Stimulated activated CD8-positive, alpha-beta memory T cell treated with anti-CD3 and anti-CD28 coated beads, Interleukin-2, amount 100 ng/mL, for 48 hours (primary cell): ENCODE data around the gene GALNT2.

Source experiments
- DNase-seq, 2 donors: peaks; one replicate each; pipeline ENCODE4 v3.0.0-alpha.2; 2020; ENCODE audit warnings: low read depth in 2 of 2

Gene GALNT2

DNA sequence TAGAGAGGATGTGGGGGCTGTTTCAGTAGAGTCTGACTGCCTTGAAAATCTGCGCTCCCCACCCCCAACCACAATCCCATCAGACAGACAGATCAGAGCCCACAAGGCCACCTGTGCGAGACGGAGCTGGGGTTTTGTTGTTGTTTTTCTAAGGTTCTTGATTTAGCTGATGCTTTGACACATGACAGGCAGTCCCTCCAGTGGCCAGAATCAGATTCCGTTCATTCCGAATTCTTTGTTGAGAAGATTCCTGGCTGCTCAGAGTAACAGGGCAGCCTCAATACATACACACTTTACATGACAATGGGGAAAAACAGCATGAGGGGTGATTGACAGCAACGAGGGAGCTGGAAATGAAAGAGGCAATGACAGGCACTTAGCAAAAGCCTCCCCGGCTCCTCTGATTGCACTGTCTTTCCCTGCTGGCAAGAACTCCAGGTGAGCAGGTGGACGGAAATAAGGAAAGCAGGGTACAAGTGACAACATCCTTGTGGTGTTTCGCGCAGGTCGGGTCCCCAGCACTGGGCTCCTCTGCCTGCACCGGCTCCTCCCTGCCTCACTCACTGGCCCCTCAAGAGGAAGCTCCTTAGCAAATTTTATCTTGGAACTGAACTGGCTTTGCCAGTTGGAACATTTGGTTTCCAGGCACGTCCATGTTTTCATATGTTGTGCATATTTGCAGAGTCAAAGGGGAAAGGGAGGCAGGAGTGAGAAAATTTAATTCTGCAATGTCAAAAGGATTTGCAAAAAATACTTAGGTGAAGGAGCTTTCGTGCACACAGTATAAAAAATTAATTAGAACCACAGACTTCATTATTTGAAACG is 210.4 kb downstream of the GALNT2 start:
- no peak for DNase-seq

DNA sequence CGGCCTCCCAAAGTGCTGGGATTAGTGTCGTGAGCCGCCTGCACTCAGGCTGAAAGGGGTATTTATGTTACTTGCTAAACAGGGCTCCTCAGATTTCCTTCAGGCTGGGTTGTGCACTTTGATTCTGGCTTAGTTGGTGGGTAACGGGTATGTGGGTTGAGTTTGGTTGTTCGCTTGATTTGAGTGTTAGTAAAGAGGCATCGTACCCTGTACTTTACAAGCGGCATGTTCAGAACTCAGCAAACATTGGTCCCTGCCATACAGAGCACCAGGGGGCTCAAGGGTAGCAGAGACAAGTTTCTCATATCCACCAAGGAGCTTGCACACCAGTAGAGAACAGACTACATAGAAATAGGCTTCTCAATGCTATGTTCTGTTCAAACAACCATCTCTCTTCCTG is 211.3 kb downstream of the GALNT2 start:
- no peak for DNase-seq

DNA sequence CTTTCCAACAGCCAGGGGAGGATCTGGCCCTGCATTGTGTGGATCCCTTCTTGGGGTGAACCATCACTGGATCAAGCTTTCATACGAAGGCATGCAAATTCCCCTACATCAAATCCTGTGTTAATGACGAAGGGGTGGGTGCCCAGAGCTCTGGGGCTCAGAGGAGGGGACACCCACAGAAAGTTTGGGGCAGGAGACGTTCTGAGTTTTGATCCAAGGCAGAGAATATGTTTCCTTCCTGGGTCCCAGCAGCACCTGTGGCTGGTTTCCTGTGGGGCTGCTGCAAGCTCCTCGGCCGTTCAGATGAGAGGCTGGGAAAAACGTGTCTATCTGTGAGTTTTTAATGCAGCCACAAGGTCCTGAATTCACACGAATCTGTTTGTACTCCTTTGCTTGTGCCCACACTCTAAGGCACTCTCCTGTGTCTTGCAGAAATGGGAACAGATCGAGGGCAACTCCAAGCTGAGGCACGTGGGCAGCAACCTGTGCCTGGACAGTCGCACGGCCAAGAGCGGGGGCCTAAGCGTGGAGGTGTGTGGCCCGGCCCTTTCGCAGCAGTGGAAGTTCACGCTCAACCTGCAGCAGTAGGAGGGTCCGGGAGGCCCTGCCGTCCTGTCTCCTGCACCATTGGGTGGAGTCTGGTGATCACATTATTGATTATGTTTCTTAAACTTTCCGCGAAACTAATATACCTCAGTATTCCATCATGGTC is 212.0 kb downstream of the GALNT2 start:
- DNase-seq = no peak

DNA sequence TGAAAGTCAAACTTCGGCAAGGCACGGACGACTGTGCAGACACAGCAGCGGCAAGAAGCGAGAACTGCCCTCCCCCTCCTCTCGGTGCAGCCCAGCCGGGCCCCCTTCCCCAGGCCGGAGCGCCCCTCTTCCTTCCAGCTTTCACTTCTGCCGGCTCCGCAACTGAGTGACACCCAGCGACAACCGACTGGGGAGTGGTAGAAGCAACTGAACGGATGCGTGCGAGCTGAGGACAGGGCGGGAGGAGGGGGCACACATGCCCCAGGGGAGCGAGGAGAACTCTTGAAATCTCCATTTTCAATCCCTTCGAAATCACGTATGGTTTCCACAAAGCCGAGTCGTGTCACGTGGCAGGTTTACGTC is 212.5 kb downstream of the GALNT2 start:
- DNase-seq = no peak

DNA sequence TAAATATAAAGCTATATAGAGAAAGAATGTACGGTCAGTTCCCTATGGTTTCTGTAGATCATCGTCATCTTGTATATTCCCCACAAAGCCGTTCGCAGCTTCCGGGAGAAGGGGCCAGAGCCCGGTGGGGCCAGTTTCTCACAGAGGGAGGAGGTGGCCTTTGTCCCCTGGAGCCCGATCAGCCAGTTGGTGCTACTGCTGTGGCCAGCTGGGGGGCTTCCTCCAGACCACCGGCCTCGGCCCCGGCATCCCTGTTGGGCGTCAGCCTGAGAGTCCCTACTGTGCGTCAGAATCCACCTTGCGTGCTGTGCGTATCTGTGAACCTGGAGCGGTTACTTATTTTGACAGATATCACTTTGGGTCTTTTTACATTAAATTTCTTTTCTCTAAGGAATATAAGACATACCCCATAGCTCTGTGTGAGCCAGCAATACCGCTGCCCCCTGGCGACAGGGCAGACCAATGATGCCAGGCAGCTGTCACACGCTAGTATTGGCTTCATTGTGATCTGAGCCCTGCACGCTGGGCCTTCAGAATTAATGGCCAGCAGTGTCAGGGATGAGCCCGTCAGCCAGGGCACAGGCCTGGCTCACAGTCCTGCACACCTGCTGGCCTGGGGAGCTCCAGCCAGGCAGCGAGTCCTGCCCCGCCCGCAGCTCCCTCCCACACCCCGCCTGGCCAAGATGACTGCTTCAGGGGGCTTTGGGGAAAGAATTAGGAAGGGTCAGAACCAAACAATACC is 213.2 kb downstream of the GALNT2 start:
- no peak for DNase-seq

DNA sequence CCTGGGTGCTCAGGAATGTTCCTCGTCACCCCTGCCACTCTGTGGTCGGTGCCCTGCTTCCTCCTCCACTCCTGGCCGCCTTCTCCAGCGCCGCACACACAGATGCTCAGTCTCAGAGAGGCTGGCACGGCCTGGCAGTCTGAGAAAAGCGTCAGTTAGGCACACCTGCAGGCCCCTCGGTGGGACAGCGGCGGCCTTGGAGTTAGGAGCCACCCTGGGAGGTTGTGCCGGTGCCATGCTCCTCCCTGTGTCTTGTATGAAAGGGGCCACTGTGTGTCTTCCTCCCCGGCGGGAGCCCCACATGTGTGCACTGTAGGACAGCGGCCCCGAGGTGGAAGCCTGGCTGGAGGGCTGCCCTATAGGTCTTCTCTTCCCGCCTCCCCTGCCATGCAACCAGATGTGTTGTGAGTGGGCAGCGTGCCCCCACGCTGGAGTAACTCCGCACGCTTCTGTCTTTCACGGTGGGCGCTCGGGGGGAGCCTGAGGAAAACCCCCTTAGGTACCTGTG is 213.9 kb downstream of the GALNT2 start:
- no peak for DNase-seq

DNA sequence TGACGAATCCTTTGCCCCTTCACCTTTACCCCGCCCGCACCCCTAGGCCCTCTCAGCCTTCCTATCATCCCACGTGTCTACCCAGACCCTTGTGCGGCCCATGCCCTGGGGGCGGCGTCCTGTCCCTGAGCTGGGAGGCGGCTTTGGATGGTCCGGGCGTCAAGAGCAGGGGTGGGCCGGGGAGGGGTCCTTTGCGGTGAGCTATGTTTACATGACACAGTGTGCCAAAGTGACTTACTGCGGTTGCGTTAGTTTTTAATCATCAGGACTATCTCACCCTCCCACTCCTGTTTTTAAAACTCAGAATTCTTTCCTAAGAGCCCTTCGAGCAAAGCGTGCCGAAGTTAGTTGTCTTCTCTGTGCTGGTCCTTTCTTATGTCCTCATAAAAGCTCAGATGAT is 214.5 kb downstream of the GALNT2 start:
- no peak for DNase-seq

DNA sequence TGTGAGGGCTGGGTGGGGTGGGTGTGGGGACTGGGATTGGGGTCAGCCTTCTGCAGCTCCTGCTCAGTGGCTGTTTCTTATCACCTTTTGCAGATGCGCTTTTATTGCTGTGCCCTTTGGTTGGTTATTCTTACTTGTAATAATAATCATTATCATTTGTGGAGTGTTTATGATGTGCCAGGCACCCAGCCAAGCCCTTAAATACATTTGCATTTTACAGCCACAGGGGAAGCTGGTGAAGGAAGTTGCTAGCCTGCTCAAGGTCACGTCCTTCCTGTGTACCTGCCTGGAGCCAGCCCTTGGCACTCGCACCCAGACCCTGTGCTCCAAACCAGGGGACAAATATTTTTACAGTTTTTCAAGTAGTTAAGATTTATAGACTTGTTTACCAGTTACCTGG is 215.1 kb downstream of the GALNT2 start:
- DNase-seq = no peak

DNA sequence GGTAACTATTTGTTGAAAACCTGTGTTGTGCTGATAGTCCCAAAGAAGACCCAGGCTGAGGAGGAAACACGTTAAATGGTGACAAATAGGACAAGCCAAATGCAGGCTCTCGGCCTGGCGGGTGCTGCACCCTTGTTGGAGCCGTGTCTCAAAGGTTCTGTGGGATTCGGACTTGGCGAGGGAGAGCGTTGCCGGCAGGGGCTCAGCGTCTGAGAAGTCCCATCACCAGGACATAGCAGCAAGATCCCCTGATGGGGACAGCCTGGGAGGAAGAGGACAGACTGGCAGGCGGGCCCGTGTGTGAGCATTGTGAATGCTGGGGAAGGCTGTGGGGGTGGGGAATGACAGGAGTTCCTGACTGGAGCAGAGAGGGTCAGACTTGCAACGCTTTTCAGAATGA is 216.6 kb downstream of the GALNT2 start:
- no peak for DNase-seq

DNA sequence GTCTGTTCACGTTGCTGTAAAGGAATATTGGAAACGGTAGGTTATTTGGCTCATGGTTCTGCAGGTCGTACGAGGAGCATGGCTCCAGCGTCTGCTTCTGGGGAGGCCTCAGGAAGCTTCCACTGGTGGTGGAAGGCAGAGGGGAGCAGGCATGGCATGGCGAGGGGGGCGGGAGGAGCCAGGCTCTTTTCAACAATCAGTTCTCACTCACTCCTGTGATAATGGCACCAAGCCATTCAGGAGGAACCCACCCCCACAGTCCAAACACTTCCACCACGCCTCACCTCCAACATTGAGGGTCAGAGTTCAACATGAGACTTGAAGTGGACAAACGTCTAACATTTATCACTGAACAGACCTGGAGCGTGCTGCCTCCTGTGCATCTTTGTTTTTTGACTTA is 217.9 kb downstream of the GALNT2 start:
- no peak for DNase-seq

DNA sequence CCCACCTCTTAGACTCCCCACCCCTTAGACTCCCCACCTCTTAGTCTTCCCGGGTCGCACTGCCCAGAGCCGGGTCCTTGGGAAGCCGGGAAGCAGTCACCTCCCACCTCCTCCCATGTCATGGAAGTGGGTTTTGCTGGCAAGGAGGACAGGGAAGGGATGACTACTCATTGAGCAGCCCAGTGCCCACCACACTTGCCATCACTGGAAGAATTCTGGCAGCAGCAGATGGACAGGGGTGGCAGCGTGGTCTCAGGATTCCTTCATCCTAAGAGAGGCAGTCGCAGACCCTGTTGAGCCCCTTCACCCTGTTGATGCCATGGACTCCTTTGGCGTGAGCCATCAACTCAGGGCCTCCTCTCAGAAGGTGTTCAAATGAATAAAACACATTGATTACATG is 218.3 kb downstream of the GALNT2 start:
- DNase-seq = no peak

DNA sequence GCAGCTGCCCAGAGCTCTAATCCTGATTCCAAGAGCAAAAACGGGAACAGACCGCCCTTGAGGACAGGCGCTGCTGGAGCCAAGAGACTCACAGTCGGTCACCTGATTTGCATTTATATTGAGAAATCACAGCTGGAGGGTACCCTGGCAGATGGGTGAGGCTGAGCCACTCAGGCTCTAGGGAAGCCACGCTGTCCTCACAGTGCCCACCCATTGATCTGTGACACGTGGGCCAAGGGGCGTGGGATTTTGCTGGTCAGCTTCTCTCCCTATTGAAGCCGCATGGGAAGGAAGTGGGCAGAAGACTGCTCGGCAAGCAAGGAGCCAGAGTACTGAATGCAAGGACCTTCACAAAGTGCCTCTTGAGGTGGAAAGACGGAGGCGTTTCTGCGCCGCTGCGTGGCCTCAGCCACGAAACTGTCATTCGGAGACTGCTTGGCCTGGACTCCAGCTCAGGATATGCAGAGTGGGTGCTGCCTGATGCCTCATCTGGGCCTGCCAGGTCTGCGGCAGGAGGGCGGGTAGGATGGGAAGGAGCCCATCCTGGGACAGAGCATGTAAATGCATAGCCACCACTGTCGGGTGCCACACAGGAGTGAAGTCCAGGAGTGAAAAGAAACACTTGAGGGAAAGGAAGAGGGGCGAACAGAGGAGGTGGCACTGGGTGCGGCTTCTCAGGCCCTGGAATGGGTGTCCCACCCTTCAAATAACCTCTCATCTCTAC is 219.3 kb downstream of the GALNT2 start:
- DNase-seq = no peak

DNA sequence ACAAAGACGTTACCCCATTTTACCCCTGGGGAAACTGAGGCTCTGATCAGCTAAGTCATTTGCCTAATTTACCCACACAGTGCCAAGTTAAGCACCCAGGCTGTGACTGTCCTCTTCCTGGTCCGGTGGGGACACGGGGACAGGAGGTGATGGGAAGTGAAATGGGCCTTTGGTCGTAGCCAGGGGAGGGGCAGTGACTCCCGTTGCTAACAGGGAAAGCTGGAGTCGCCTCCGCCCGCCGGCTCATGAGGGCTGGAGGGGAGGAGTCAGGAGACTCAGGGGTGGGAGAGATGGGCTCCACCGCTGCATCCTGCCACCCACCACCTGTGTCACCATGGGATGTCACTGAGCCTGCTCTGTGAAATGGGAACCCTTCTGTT is 219.8 kb downstream of the GALNT2 start:
- no peak for DNase-seq

DNA sequence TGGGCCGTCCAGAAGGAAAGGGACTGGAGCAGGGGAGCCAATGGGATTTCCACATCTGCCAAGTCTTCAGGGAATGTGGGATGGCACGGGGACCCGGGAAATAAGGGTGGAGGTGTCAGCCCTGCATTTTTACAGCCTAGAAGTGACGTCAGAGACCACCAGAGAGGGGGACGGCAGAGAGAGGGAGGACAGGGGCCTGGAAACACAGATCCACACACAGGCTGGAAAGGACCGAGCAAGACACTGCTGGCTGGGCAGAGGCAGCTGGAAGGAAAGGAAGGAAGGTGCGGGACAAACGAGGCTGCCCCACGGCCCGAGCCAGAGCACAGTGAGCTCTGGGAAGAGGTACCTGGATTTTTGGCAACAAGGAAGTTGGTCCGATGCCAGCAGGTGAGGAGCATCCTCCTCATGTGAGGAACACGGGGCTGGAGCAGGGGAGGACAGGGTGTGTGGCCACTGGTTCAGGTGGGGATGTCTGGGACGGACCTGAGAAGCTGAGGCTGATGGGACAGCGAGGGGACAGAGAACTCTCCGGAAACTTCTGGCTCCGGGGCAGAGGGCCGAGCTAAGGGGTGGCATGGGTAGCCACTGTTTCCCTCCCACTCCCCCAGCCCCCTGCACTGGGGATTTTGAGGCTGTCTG is 220.8 kb downstream of the GALNT2 start:
- DNase-seq = no peak

DNA sequence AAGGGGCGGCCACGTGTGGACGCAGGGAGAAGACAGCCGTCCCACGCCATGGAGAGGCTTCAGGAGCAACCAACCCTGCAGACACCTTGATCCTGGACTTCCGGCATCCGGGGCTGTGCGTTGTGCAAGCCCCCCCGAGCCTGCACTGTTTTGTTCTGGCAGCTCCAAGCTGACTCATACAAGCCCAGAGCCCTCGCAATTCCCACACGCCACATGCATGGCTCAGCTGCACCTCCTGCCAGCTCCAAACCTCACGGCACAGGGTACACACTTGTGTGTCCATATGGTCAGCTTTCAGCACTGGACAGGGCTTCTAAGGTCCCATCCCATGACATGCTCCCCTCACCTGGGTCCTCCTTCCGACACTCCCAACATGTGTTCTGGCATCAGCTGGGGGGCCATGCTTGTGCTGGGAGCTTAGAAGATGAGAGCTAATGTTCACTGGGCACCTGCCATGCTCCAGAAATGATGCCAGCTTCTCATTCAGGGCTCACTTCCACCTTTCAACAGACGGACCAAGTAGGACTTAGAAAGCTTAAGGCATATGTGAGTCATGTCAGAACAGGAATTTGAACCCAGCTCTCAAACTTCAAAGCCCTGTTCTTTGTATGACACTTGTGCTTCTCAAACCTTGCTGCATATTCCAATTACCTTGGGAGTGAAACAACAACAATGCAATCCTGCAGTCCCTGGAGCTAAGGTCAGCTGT is 221.8 kb downstream of the GALNT2 start:
- DNase-seq = no peak

DNA sequence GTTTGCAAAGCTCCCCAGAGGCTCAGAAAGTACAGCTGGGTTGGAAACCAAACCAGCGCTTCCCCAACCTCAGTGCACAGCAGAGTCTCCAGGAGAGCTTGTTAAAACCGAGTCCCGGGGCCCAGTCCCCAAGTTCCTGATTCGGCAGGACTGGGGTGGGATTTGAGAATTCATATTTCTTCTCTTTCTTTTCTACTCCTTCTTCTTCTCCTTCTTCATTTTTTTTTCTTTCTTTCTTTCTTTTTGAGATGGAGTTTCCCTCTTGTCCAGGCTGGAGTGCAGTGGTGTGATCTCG is 222.3 kb downstream of the GALNT2 start:
- DNase-seq = no peak

DNA sequence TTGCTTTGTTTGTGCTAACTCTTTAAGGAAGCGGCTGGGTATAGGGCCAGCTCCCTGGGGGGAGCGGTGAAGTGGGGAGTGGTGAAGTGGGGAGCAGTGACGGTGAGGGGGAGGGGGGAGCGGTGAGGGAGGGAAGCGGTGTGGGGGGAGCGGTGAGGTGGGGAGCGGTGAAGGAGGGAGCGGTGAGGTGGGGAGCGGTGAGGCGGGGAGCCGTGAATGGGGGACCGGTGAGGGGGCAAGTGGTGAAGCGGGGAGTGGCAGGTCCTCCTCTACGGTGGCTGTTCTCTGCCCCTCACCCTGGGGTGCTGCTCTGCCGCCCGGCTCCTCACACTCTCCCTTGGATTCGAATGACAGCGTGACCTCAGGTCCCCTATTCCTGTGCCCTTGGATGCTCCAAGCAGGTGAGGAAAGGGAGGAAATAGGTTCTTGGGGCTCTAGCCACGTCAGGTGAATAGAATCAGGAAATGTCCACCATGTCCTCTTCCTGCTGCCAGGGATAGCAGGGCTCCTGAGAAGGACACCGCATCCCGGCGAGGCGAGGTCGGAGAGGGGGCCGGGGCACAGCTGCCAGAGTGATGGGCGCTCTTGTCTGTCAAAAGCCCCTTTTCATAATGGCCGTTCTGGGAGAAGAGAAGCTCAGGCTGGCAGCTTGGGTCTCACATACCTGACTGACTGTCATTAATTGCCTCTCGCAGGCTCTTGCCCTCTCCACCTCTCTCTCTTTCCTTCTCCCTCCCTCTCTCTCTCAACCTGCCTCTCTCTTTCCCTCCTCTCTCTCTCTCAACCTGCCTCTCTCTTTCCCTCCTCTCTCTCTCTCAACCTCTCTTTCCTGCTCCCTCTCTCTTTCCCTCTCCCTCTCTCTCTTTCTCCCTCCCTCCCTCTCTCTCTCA is 224.9 kb downstream of the GALNT2 start:
- DNase-seq = no peak

DNA sequence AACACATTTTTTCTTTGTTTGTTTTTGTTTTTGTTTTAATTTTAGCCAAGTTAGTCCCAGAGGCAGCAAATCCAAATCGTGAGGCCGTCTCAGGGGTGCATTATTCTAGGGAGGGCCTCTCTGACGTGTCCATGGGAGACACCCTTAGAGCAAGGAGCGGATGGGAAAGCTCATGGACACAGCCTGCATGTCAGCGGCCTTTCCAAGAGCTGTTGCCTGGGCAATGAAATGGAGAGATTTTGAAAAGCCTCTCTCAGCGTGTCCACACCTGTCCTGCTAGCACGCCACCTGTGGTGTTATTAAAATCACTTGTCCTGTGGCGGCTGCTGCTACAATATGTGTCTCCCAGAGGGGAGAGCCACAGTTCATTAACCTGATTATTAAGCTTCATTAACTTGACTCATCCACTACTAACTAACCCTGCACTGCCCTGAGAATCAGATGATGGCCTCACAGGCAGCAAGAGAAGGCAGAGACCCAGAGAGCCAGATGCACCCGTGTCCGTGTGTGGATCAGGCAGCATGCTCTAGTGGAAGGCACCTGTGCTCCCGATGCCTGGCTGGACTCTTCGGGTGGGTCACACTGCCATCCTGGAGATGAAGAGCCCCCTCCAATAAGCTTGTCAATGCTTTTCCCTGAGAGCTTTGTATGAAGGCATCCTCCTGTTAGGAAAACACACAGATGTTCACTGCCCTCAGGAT is 225.8 kb downstream of the GALNT2 start:
- no peak for DNase-seq

DNA sequence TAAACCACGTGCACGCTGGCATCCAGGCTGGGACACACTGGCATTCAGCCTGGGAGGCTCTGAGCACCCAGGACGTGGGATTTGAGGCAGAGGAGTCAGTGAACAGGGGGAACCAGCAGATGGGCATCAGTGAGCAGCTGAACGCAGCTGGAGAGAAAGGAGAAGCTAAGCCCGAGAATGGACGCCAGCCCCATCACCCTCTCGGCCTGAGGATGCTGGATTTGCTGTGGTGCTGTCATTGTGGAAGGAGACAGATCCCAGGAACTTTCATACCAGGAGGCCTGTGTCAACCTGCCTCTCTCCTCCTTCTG is 226.3 kb downstream of the GALNT2 start:
- DNase-seq = no peak

DNA sequence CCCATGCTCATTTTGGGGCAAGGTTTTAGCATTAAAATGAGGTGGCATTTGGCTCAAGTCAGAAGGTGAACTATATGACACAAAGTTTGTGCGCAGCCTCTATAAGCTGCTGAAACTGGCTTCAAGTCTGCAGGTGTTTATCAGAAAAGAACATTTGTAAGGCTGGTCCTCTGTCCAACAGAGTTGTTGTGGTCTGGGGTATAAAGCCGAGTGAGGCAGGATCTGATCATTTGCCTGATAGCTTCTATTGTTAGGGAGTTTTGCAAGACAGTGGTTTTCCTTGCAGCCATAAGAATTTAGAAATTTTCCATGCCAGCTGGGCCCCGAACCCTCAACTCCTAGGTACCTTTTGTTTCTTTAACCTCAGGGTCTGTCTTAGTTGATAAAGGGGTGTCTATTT is 228.3 kb downstream of the GALNT2 start:
- no peak for DNase-seq
